SK-N-SH treated with all-trans-retinoic acid at 6 μM for 48 hours (cell line): Measurements from ENCODE around the gene CSF1R.

Experiments
- ATAC-seq: fragments of 200-7000 bp; cut with Tn5 transposase; 3 replicates; pipeline ENCODE4 v1.9.1; 2020; ENCODE audit warnings: mild to moderate bottlenecking, moderate library complexity
- ARNTL ChIP-seq: fragments of 450-650 bp; formaldehyde crosslinking; IDR thresholded peaks from 2 replicates; pipeline ENCODE4 v1.5.0; 2020; ENCODE audit warnings: low read depth, mild to moderate bottlenecking, moderate library complexity, borderline replicate concordance
- BACH2 ChIP-seq: fragments of 250-450 bp; sonication (Bioruptor Pico); IDR thresholded peaks from 2 replicates; pipeline ENCODE4 v1.9.0; 2021; ENCODE audit warnings: mild to moderate bottlenecking, borderline replicate concordance
- CREB5 ChIP-seq: fragments of 250-450 bp; sonication (Bioruptor Pico); IDR thresholded peaks from 2 replicates; pipeline ENCODE4 v1.5.1; 2020; ENCODE audit warnings: low read depth, mild to moderate bottlenecking, moderate library complexity
- CSDC2 ChIP-seq: fragments of 250-450 bp; sonication (Bioruptor Pico); IDR thresholded peaks from 2 replicates; pipeline ENCODE4 v1.5.0; 2020; ENCODE audit warnings: mild to moderate bottlenecking, moderate library complexity
- CSRNP3 ChIP-seq: fragments of 250-450 bp; sonication (Bioruptor Pico); IDR thresholded peaks from 2 replicates; pipeline ENCODE4 v1.5.1; 2021; ENCODE audit warnings: mild to moderate bottlenecking, moderate library complexity
- ESRRG ChIP-seq: fragments of 250-450 bp; sonication (Bioruptor Pico); IDR thresholded peaks from 2 replicates; pipeline ENCODE4 v1.6.1; 2021; ENCODE audit warnings: mild to moderate bottlenecking
- GLIS3 ChIP-seq: fragments of 250-450 bp; sonication (Bioruptor Pico); IDR thresholded peaks from 2 replicates; pipeline ENCODE4 v1.5.0; 2020; ENCODE audit warnings: mild to moderate bottlenecking, moderate library complexity
- PATZ1 ChIP-seq: fragments of 250-450 bp; sonication (Bioruptor Pico); IDR thresholded peaks from 2 replicates; pipeline ENCODE4 v1.8.0; 2020; ENCODE audit warnings: mild to moderate bottlenecking, moderate library complexity, borderline replicate concordance
- POU6F1 ChIP-seq: fragments of 250-450 bp; sonication (Bioruptor Pico); IDR thresholded peaks from 2 replicates; pipeline ENCODE4 v1.8.0; 2021; ENCODE audit warnings: low read depth, mild to moderate bottlenecking, moderate library complexity, borderline replicate concordance
- PPARA ChIP-seq: fragments of 250-450 bp; sonication (Bioruptor Pico); IDR thresholded peaks from 2 replicates; pipeline ENCODE4 v1.5.0; 2020; ENCODE audit warnings: mild to moderate bottlenecking, borderline replicate concordance
- RARB ChIP-seq: fragments of 250-450 bp; sonication (Bioruptor Pico); IDR thresholded peaks from 2 replicates; pipeline ENCODE4 v1.8.0; 2021; ENCODE audit warnings: mild to moderate bottlenecking, moderate library complexity
- SNAI2 ChIP-seq: fragments of 250-450 bp; sonication (Bioruptor Pico); IDR thresholded peaks from 2 replicates; pipeline ENCODE4 v1.5.0; 2020; ENCODE audit warnings: mild to moderate bottlenecking, moderate library complexity
- TOX ChIP-seq: fragments of 250-450 bp; sonication (Bioruptor Pico); IDR thresholded peaks from 2 replicates; pipeline ENCODE4 v1.8.0; 2021; ENCODE audit warnings: mild to moderate bottlenecking, moderate library complexity, borderline replicate concordance
- TSHZ2 ChIP-seq: fragments of 250-450 bp; sonication (Bioruptor Pico); IDR thresholded peaks from 2 replicates; pipeline ENCODE4 v1.5.0; 2020; ENCODE audit warnings: mild to moderate bottlenecking, moderate library complexity
- ZC3H10 ChIP-seq: fragments of 250-450 bp; sonication (Bioruptor Pico); IDR thresholded peaks from 2 replicates; pipeline ENCODE4 v1.5.1; 2021; ENCODE audit warnings: mild to moderate bottlenecking, moderate library complexity
- ZFP3 ChIP-seq: fragments of 250-450 bp; sonication (Bioruptor Pico); IDR thresholded peaks from 2 replicates; pipeline ENCODE4 v1.5.0; 2020; ENCODE audit warnings: mild to moderate bottlenecking, moderate library complexity
- ZFP30 ChIP-seq: fragments of 450-650 bp; formaldehyde crosslinking; IDR thresholded peaks from 2 replicates; pipeline ENCODE4 v1.5.0; 2022; ENCODE audit warnings: mild to moderate bottlenecking, moderate library complexity
- ZNF8 ChIP-seq: fragments of 450-650 bp; formaldehyde crosslinking; IDR thresholded peaks from 2 replicates; pipeline ENCODE4 v1.5.0; 2020; ENCODE audit warnings: mild to moderate bottlenecking, moderate library complexity

Gene CSF1R

GRCh38 chr5:150103678-150104549 lies 17.6 kb upstream of the CSF1R start:
- ATAC-seq = no peak
- no peak for TF ChIP-seq ZC3H10 (CRISPR knock-in tag)
- TF ChIP-seq CSRNP3 (CRISPR knock-in tag) = no peak
- no peak for TF ChIP-seq SNAI2
- no peak for TF ChIP-seq CSDC2 (CRISPR knock-in tag)
- no peak for TF ChIP-seq RARB (CRISPR knock-in tag)
- no peak for TF ChIP-seq ZFP30 (CRISPR knock-in tag)
- TF ChIP-seq ARNTL = no peak
- TF ChIP-seq PPARA (CRISPR knock-in tag) = no peak
- no peak for TF ChIP-seq ZNF8 (CRISPR knock-in tag)
- TF ChIP-seq TSHZ2 = no peak
- TF ChIP-seq CREB5 = no peak
- TF ChIP-seq ESRRG (CRISPR knock-in tag) = no peak
- TF ChIP-seq ZFP3 (CRISPR knock-in tag) = no peak
- no peak for TF ChIP-seq GLIS3 (CRISPR knock-in tag)
- no peak for TF ChIP-seq PATZ1 (CRISPR knock-in tag)
- TF ChIP-seq, all 23 proteins: peak for 0

- no peak for TF ChIP-seq ESRRG (CRISPR knock-in tag)
- ATAC-seq = no peak
Observed at GRCh38 chr5:150101023-150101422, 14.7 kb upstream of the CSF1R start.

- ATAC-seq = no peak
- TF ChIP-seq POU6F1 (CRISPR knock-in tag) (no peak), TOX (no peak)
Observed at GRCh38 chr5:150097152-150097551, 10.8 kb upstream of the CSF1R start.

GRCh38 chr5:150092159-150092787 lies 5.9 kb upstream of the CSF1R start:
- TF ChIP-seq BACH2 (no peak), GLIS3 (CRISPR knock-in tag) (no peak), PPARA (CRISPR knock-in tag) (no peak), ZNF8 (CRISPR knock-in tag) (no peak)
- ATAC-seq = no peak
